ENCODE measurements around the gene PNMA8B. TPM values are rescaled to one million over a fixed set of nuclear protein-coding genes. Genes with fewer than 3 reads are reported as not detected.

The PNMA8B gene
- total RNA-seq, 2 donors from 2014 or later = 0.96 to 3.1 TPM

DNA sequence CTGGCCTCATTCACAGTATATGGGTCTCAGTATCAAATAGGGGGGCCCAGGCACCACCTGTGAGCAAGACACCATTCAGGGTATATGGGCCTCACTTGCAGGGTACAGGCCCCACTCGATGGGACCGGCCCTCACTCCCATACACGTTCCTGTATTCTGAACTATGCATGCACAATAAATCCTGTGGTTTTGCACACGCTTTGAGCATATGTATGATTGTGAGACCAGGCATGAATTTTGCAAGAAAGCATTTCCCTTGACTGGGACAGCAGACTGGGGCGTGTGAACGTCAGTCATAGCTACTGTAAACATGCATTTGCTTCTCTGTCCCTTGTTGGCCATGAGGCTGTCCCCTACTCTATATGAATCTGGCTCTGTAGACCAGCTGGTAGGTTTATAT, 637 bp upstream of the PNMA8B start:
- no peaks in the 10 kb centered on the region for H3K4me1 ChIP-seq (replicated peaks)
- H3K36me3 ChIP-seq = no peaks in the 10 kb centered on the region
- H3K27me3 ChIP-seq (replicated peaks; ENCODE audit: insufficient read depth) = peaks cover 3% of the 10 kb centered on the region
- TF ChIP-seq POLR2A (IDR thresholded peaks at IDR 0.05) (no peak), POLR2AphosphoS5 (IDR thresholded peaks at IDR 0.05) (no peak)
- TF ChIP-seq, protein P1, sequence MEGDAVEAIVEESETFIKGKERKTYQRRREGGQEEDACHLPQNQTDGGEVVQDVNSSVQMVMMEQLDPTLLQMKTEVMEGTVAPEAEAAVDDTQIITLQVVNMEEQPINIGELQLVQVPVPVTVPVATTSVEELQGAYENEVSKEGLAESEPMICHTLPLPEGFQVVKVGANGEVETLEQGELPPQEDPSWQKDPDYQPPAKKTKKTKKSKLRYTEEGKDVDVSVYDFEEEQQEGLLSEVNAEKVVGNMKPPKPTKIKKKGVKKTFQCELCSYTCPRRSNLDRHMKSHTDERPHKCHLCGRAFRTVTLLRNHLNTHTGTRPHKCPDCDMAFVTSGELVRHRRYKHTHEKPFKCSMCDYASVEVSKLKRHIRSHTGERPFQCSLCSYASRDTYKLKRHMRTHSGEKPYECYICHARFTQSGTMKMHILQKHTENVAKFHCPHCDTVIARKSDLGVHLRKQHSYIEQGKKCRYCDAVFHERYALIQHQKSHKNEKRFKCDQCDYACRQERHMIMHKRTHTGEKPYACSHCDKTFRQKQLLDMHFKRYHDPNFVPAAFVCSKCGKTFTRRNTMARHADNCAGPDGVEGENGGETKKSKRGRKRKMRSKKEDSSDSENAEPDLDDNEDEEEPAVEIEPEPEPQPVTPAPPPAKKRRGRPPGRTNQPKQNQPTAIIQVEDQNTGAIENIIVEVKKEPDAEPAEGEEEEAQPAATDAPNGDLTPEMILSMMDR (IDR thresholded peaks at IDR 0.05) = no peak
- WGBS = 66% methylated on average over 6 of the region's 6 CpGs
- intact Hi-C loops (cut with DNase I) = no loop called here
- H3K9me3 ChIP-seq = no peaks in the 10 kb centered on the region
- no peak overlapping the region for H3K4me3 ChIP-seq
- H3K27ac ChIP-seq = no peak overlapping the region
- DNase-seq (ENCODE audit: low spot score) = no peak

DNA sequence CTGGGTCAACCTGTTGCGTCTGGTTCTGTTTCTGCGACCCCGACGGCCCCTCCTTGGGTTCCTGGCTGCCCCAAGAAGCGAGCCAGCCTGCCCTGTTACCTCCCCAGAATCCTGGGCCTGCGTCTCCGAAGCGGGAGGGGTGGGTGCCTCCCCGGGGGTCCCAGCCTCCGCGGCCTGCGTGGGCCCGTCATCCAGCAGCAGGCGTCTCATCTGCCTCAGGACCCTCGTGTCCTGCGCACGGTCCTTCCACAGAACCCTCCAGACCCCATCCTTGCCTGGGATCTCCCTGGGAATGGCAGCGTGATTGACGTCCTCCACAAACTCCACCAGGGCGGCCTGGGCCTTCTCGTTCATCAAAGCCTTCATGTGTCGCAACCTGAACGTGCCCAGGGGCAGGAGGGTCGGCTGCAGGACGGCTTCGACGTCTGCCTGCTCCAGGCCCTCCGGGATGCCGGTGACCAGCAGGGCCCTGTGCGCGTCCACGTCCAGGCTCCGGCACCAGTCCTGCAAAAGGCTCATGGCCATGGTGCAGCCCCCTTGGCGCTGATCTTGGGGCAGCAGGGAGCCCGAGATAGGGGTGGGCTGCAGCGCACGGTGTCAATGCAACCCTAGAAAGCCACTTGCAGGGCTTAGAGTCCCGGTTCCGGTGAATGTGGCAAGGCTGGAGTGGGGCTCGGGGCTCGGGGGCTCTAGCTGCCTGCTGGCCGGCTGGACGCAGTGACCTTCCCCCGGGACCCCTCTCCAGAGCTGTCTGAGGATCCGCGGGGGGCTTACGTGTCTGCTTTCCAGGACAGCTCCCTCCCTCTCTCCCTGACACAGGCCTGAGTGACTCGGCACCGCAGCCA, 504 bp downstream of the PNMA8B start:
- TF ChIP-seq, protein P1 (IDR thresholded peaks at IDR 0.05) = no peak
- no peak for TF ChIP-seq POLR2A (IDR thresholded peaks at IDR 0.05)
- no peak for TF ChIP-seq POLR2AphosphoS5 (IDR thresholded peaks at IDR 0.05)
- H3K36me3 ChIP-seq = no peaks in the 10 kb centered on the region
- no peaks in the 10 kb centered on the region for H3K4me1 ChIP-seq (replicated peaks)
- peaks cover 3% of the 10 kb centered on the region for H3K27me3 ChIP-seq (replicated peaks; ENCODE audit: insufficient read depth)
- no peak overlapping the region for H3K27ac ChIP-seq
- no peaks in the 10 kb centered on the region for H3K9me3 ChIP-seq
- DNase-seq (ENCODE audit: low spot score) = no peak
- intact Hi-C loops (cut with DNase I) = no loop called here
- H3K4me3 ChIP-seq = peak overlapping the region; percentile 9 to 24
- WGBS = 51% methylated on average over 36 of the region's 49 CpGs

DNA sequence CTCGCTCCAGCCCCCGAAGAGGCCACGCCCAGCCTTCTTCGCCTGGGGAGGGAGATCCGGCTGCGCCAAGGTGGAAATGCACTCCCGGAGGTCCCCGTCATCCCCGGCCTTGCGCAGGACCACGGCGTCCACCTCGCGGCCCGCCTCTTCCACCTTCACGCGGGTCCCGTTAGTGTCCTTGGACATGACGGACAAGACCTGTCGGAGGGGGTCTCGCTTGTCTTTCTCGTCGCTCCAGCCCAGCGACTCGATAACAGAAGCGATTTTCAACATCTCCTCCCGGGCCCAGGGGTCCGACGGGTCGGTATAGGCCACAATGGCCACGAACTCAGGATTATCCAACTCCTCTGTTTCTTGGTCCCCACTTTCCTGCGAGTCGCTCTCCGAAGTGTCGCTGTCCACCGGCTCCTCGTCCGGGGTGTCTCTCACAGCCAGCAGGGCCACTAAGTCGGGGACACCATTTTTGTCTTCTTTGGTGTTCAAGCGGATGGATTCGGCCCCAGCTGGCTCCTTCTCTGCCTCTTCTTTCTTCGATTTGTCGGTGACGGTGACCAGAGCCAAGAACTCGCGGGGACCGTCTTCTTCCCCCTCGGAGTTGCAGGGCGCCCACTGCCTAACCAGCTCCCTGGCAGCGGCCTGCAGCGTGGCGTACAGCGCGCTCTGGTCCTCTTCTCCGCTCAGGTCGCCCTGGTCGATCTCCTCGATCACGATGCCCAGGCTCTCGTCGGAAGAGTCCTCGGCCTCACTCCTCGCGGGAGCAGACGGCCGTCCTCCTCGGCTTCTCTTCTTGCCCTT, 1.3 kb downstream of the PNMA8B start:
- peaks cover 3% of the 10 kb centered on the region for H3K27me3 ChIP-seq (replicated peaks; ENCODE audit: insufficient read depth)
- 87% methylated on average over 67 of the region's 67 CpGs for WGBS
- no peak for DNase-seq (ENCODE audit: low spot score)
- no peaks in the 10 kb centered on the region for H3K9me3 ChIP-seq
- no peaks in the 10 kb centered on the region for H3K36me3 ChIP-seq
- peak overlapping the region in 1 of 2 donors; percentile 25 for H3K4me3 ChIP-seq
- H3K4me1 ChIP-seq (replicated peaks) = no peaks in the 10 kb centered on the region
- intact Hi-C loops (cut with DNase I) = no loop called here
- H3K27ac ChIP-seq = no peak overlapping the region
- TF ChIP-seq, protein P1 (IDR thresholded peaks at IDR 0.05) = no peak
- no peak for TF ChIP-seq POLR2AphosphoS5 (IDR thresholded peaks at IDR 0.05)
- TF ChIP-seq POLR2A (IDR thresholded peaks at IDR 0.05) = no peak

DNA sequence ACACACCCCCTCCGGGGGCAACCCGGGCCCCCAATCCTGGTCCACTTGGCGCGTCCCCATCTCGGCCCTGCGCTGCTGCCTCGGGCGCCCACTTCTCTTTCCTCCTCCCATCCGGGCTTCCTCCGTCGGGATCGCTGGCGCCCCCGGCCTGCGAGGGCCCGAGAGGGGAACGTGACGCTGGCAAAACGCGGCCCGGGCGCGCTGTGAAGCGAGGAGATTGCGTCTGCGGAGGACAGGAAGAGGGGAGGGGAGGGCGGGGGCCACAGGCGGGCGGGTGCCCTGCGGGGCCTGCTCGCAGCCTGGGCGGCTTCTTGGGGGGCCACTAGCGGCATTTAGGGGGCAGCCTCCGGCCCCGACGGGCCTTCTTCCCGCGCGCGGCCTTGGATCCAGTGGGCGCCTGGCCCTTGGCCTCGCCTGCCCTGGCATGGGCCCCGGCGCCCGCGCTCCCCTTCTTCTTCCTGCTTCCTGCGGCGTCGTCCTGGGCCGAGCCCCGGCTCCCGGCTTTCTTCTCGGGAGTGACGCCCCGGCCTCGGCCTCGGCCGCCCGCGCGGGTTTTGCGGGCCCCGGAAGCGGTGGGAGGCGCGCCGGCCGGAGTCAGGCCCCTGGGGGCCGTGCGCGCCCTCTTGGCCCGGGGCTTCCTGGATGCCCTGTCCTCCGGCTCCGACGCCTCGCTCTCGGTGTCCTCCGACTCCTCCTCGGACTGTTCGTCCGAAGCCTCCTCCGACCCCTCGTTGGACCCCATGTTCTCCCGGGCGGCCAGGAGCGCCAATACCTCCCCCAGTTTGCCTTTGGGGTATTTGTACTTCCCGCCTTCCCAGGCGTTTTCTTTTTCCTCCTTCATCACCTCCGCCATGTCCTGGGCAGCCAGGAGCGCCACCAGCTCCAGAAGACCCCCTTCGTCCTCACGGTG, 2.2 kb downstream of the PNMA8B start:
- intact Hi-C loops (cut with DNase I) = no loop called here
- peaks cover 3% of the 10 kb centered on the region for H3K27me3 ChIP-seq (replicated peaks; ENCODE audit: insufficient read depth)
- WGBS = 27% methylated on average over 77 of the region's 92 CpGs
- H3K36me3 ChIP-seq = no peaks in the 10 kb centered on the region
- DNase-seq (ENCODE audit: low spot score) = no peak
- H3K4me1 ChIP-seq (replicated peaks) = no peaks in the 10 kb centered on the region
- no peak overlapping the region for H3K27ac ChIP-seq
- TF ChIP-seq, protein P1 (IDR thresholded peaks at IDR 0.05) = no peak
- TF ChIP-seq POLR2AphosphoS5 (IDR thresholded peaks at IDR 0.05) (no peak), POLR2A (IDR thresholded peaks at IDR 0.05) (no peak)
- H3K9me3 ChIP-seq = no peaks in the 10 kb centered on the region
- H3K4me3 ChIP-seq = peak overlapping the region; percentile 21 to 25
